Esophagus (tissue), 2 donors: ENCODE measurements around the gene CNTRL. TPM values are rescaled to one million over a fixed set of nuclear protein-coding genes. Genes with fewer than 3 reads are reported as not detected.

Experiments
- H3K27ac ChIP-seq, 2 donors: one replicate each; pipeline ENCODE4 v1.5.1; 2013; ENCODE audit warnings: low read depth in 2 of 2, mild to moderate bottlenecking in 2 of 2, inconsistent platforms in 1 of 2, low read length in 1 of 2, moderate library complexity in 1 of 2
- H3K27me3 ChIP-seq, 2 donors: one replicate each; pipeline ENCODE4 v1.6.1; 2013; ENCODE audit warnings: low read length in 2 of 2, control low read depth in 1 of 2, mild to moderate bottlenecking in 1 of 2; ENCODE audit not compliant: insufficient read depth in 2 of 2, control insufficient read depth in 1 of 2
- H3K36me3 ChIP-seq, 2 donors: one replicate each; pipeline ENCODE4 v1.6.1; 2013; ENCODE audit warnings: low read length in 1 of 2; ENCODE audit not compliant: control insufficient read depth in 2 of 2, insufficient read depth in 2 of 2
- H3K4me1 ChIP-seq, 2 donors: one replicate each; pipeline ENCODE4 v1.6.1; 2013; ENCODE audit warnings: low read length in 1 of 2; ENCODE audit not compliant: control insufficient read depth in 2 of 2, insufficient read depth in 2 of 2
- H3K4me3 ChIP-seq, 2 donors: one replicate each; pipeline ENCODE4 v1.5.1; 2013; ENCODE audit warnings: low read length in 2 of 2, mild to moderate bottlenecking in 2 of 2, low read depth in 1 of 2, moderate library complexity in 1 of 2
- H3K9me3 ChIP-seq, 2 donors: one replicate each; pipeline ENCODE4 v1.6.1; 2013; ENCODE audit warnings: mild to moderate bottlenecking in 2 of 2, low read depth in 1 of 2, low read length in 1 of 2, moderate library complexity in 1 of 2; ENCODE audit not compliant: control insufficient read depth in 2 of 2, insufficient read depth in 1 of 2
- WGBS, 2 donors: extraction: QIAGEN DNeasy Blood & Tissue Kit; methylation state at CpG; one replicate each; pipeline ENCODE4 v1.1.7; 2013; 5-methylcytosine and 5-hydroxymethylcytosine counted together
- polyA plus RNA-seq, 2 donors: library from polyadenylated mRNA; stranded (reverse); fragments of 200-250 nt; gene quantifications; one replicate each; pipeline ENCODE4 v1.2.3, GENCODE V29; 2013
- donor health status: healthy with polysubstance abuse.
- donor health status: Bipolar disorder and iron deficiency.

Gene CNTRL
- polyA plus RNA-seq, 2 donors = 4.0 to 5.5 TPM

GRCh38 chr9:121192518-121192917, 117.8 kb downstream of the CNTRL start:
- no peak overlapping the region for H3K4me3 ChIP-seq
- no peaks in the 10 kb centered on the region for H3K9me3 ChIP-seq
- 31 to 47% methylated on average over 1 of the region's 1 CpG for WGBS, 2 donors
- no peaks in the 10 kb centered on the region for H3K27me3 ChIP-seq
- no peak overlapping the region for H3K27ac ChIP-seq
- no peaks in the 10 kb centered on the region for H3K36me3 ChIP-seq
- H3K4me1 ChIP-seq = no peaks in the 10 kb centered on the region

DNA sequence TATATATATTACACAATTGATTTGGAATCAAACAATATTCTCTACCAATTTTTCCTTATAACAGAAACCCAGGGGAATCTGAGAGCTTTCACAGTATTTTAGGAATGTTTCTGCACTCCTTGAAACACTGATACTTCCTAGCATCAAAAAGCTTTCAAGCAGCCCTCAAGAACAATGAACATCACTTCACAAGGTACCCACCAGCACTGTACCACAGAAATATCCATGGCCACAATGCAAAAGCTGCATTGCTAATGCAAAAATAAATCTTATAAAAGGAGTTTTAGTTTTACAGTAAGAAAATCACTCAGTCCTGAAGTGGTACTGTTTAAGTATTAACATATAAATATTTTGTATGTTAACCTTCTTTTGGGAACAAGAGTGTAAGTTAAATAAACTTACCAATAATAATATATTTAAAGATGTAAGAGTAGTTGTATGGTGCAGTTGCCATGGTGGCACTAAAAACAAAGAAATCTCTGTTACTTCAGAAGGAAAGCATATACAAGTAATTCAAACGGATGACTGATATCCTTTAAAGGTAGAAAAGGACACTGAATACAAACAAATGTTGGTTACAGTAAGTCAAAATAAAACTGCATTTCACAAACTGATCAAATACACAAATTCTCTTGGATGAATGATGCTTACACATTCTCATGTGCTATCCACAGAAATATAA, 118.3 kb downstream of the CNTRL start:
- no peaks in the 10 kb centered on the region for H3K4me1 ChIP-seq
- H3K27me3 ChIP-seq = no peaks in the 10 kb centered on the region
- WGBS, 2 donors = 0 to 7% methylated on average over 1 of the region's 1 CpG
- H3K36me3 ChIP-seq = no peaks in the 10 kb centered on the region
- no peak overlapping the region for H3K27ac ChIP-seq
- no peak overlapping the region for H3K4me3 ChIP-seq
- no peaks in the 10 kb centered on the region for H3K9me3 ChIP-seq

- H3K27me3 ChIP-seq = no peaks in the 10 kb centered on the region
- 12 to 16% methylated on average over 1 of the region's 1 CpG for WGBS, 2 donors
- H3K4me3 ChIP-seq = peak overlapping the region in 1 of 2 donors; percentile 11
- H3K27ac ChIP-seq = no peak overlapping the region
- H3K36me3 ChIP-seq = no peaks in the 10 kb centered on the region
- no peaks in the 10 kb centered on the region for H3K9me3 ChIP-seq
- H3K4me1 ChIP-seq = peaks cover 0 to 2% of the 10 kb centered on the region in 2 donors
These were observed 120.0 kb downstream of the CNTRL start for GRCh38 chr9:121194730-121195129.

DNA sequence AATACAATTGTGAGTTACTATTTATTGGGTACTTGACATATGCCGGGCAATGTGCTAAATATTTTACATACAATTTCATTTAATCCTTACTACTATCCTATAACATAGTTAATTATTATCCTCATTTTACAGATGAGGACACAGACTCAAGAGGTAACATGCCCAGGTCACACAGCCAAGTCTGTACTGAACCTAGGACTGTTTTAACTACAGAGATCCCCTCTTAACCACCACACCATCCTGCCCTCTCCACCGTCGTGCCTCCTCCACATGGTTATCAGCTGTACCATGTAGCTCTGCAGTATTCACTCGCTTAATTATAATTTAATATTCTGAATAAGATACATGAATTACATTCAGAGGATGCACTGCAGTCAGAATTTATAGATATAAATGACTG, 121.6 kb downstream of the CNTRL start:
- H3K27ac ChIP-seq = peak overlapping the region in 1 of 2 donors; percentile 41
- H3K27me3 ChIP-seq = no peaks in the 10 kb centered on the region
- peaks cover 0 to 2% of the 10 kb centered on the region in 2 donors for H3K4me1 ChIP-seq
- no peak overlapping the region for H3K4me3 ChIP-seq
- 38 to 41% methylated on average over 4 of the region's 4 CpGs for WGBS, 2 donors
- H3K9me3 ChIP-seq = no peaks in the 10 kb centered on the region
- H3K36me3 ChIP-seq = no peaks in the 10 kb centered on the region

DNA sequence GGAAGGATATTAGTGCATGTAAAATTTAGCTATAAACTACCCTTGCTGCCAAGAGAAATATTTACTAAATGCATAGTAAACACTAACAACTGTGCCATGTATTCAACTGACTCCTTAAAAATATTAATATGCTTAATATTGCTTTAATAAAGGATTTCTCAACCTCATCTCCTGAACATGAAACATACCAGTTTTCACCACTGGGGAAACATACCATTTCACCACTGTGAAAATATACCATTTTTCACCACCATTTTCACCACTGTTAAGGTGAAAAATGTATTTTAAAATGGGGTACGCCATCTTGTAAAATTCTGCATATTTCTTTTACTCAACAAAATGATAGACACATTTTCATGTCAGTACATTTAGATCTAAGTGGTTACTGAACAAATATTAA, 122.4 kb downstream of the CNTRL start:
- 88 to 92% methylated on average over 1 of the region's 1 CpG for WGBS, 2 donors
- H3K27me3 ChIP-seq = no peaks in the 10 kb centered on the region
- H3K4me3 ChIP-seq = no peak overlapping the region
- H3K9me3 ChIP-seq = no peaks in the 10 kb centered on the region
- no peaks in the 10 kb centered on the region for H3K36me3 ChIP-seq
- H3K4me1 ChIP-seq = peaks cover 0 to 2% of the 10 kb centered on the region in 2 donors
- no peak overlapping the region for H3K27ac ChIP-seq

GRCh38 chr9:121198512-121199042, 123.8 kb downstream of the CNTRL start:
- Histone ChIP-seq H3K36me3 (no peaks in the 10 kb centered on the region), H3K27me3 (no peaks in the 10 kb centered on the region), H3K27ac (no peak overlapping the region), H3K4me1 (peaks cover 0 to 2% of the 10 kb centered on the region in 2 donors), H3K9me3 (no peaks in the 10 kb centered on the region), H3K4me3 (peak overlapping the region in 1 of 2 donors; percentile 30)
- 22 to 24% methylated on average over 4 of the region's 4 CpGs for WGBS, 2 donors

DNA sequence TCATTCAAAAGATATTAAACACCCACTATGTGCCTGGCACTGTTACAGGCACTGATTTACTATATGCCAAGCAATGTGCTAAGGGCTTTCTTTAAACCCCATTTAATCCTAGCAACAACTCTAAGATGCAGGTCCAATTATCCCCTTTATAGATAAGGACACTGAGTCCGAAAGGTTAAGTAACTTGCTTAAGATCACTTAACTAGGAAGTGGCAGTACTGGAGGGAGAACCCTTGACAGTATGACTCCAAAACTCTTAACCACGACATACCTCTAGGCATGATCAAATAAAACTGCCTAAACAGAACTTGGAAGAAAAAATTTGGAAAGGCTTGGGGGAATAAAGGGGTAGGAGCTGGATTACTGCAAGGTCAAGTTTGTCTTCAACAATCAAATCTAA, 125.2 kb downstream of the CNTRL start:
- Histone ChIP-seq H3K27me3 (no peaks in the 10 kb centered on the region), H3K4me3 (peak overlapping the region in 1 of 2 donors; percentile 89), H3K4me1 (peaks cover 0 to 2% of the 10 kb centered on the region in 2 donors), H3K36me3 (no peaks in the 10 kb centered on the region), H3K27ac (no peak overlapping the region), H3K9me3 (no peaks in the 10 kb centered on the region)
- 16% methylated on average over 2 of the region's 2 CpGs for WGBS, 2 donors

DNA sequence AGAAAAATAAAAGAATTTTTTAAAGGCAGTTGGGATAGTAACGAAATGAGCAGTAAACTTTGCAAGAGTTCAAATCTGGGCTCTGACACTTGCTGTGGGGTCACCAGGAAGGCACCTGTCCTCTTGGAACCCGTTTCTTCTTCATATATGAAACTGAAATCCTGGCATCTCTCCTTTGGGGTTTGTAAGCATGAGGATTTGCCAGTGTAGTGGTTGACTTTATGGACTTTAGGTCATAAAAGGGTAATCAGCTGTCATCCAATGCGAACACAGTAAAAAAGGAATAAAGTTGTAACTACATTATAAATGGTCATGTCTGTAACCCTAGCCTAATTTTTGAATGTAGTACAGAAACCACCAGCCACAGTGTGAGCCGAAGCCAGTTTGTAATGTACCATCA, 125.6 kb downstream of the CNTRL start:
- peaks cover 0 to 2% of the 10 kb centered on the region in 2 donors for H3K4me1 ChIP-seq
- H3K4me3 ChIP-seq = peak overlapping the region; percentile 89 to 98
- H3K36me3 ChIP-seq = no peaks in the 10 kb centered on the region
- WGBS, 2 donors = 9 to 11% methylated on average over 4 of the region's 4 CpGs
- peak overlapping the region; percentile 41 to 98 for H3K27ac ChIP-seq
- no peaks in the 10 kb centered on the region for H3K9me3 ChIP-seq
- no peaks in the 10 kb centered on the region for H3K27me3 ChIP-seq

GRCh38 chr9:121201045-121201737, 126.4 kb downstream of the CNTRL start:
- H3K4me1 ChIP-seq = peaks cover 0 to 2% of the 10 kb centered on the region in 2 donors
- no peaks in the 10 kb centered on the region for H3K36me3 ChIP-seq
- WGBS, 2 donors = 0% methylated on average over 72 to 81 of the region's 81 CpGs

More at GRCh38 chr9:121201045-121201737, 126.4 kb downstream of the CNTRL start:
- no peaks in the 10 kb centered on the region for H3K27me3 ChIP-seq
- H3K27ac ChIP-seq = peak overlapping the region; percentile 97 to 98
- H3K4me3 ChIP-seq = peak overlapping the region; percentile 89 to 98
- no peaks in the 10 kb centered on the region for H3K9me3 ChIP-seq
